ENCODE measurements around the gene DDO.

DDO gene

GRCh38 chr6:110439356-110439755 is 24.0 kb upstream of the DDO start:
- POLR2A ChIA-PET (ENCODE audit: low non-redundant PET): no interaction called here
- no peak overlapping the region for H3K27ac ChIP-seq
- CTCF ChIA-PET: no interaction called here
- DNase-seq (ENCODE audit: low spot score): no peak
- no peak for TF ChIP-seq CTCF (conservative IDR thresholded peaks at IDR 0.05; ENCODE audit: low read depth)

GRCh38 chr6:110434961-110435602 is 19.7 kb upstream of the DDO start:
- POLR2A ChIA-PET (ENCODE audit: low non-redundant PET): no interaction called here
- H3K27ac ChIP-seq: no peak overlapping the region
- TF ChIP-seq CTCF (conservative IDR thresholded peaks at IDR 0.05; ENCODE audit: low read depth): no peak

GRCh38 chr6:110432285-110432900 is 17.0 kb upstream of the DDO start:
- CTCF ChIA-PET: no interaction called here

More at GRCh38 chr6:110434961-110435602, 19.7 kb upstream of the DDO start:
- CTCF ChIA-PET: no interaction called here
- no peak for DNase-seq (ENCODE audit: low spot score)

GRCh38 chr6:110430741-110431140 is 15.4 kb upstream of the DDO start:
- no peak overlapping the region for H3K27ac ChIP-seq
- ChIA-PET CTCF (no interaction called here), POLR2A (ENCODE audit: low non-redundant PET) (no interaction called here)
- no peak for TF ChIP-seq CTCF (conservative IDR thresholded peaks at IDR 0.05; ENCODE audit: low read depth)
- DNase-seq (ENCODE audit: low spot score): no peak

More at GRCh38 chr6:110432285-110432900, 17.0 kb upstream of the DDO start:
- TF ChIP-seq CTCF (conservative IDR thresholded peaks at IDR 0.05; ENCODE audit: low read depth): no peak
- POLR2A ChIA-PET (ENCODE audit: low non-redundant PET): no interaction called here
- H3K27ac ChIP-seq: no peak overlapping the region
- no peak for DNase-seq (ENCODE audit: low spot score)

GRCh38 chr6:110430236-110430635 is 14.9 kb upstream of the DDO start:
- TF ChIP-seq CTCF (conservative IDR thresholded peaks at IDR 0.05; ENCODE audit: low read depth): no peak
- no peak for DNase-seq (ENCODE audit: low spot score)
- H3K27ac ChIP-seq: no peak overlapping the region
- ChIA-PET POLR2A (ENCODE audit: low non-redundant PET) (no interaction called here), CTCF (no interaction called here)

GRCh38 chr6:110428153-110428552 is 12.8 kb upstream of the DDO start:
- no peak for TF ChIP-seq CTCF (conservative IDR thresholded peaks at IDR 0.05; ENCODE audit: low read depth)
- POLR2A ChIA-PET (ENCODE audit: low non-redundant PET): no interaction called here
- DNase-seq (ENCODE audit: low spot score): no peak
- CTCF ChIA-PET: no interaction called here
- H3K27ac ChIP-seq: no peak overlapping the region

Data from RWPE1 (cell line).